Mesenchymal stem cell (in vitro differentiated cells and primary cell): ENCODE data around the gene AXIN1.

ENCODE experiments used
- DNase-seq: peaks from one replicate; pipeline ENCODE4 v3.0.0-alpha.2; 2013
- H2AFZ ChIP-seq: one replicate; pipeline ENCODE4 v1.6.1; 2013; ENCODE audit warnings: low read depth, mild to moderate bottlenecking, control low read depth, inconsistent platforms, low read length, moderate library complexity
- H2AK5ac ChIP-seq: 2 replicates; pipeline ENCODE4 v1.6.1; 2013; ENCODE audit warnings: low read length, moderate library complexity, mild to moderate bottlenecking, inconsistent platforms; ENCODE audit not compliant: severe bottlenecking
- H2BK120ac ChIP-seq: one replicate; pipeline ENCODE4 v1.6.1; 2013; ENCODE audit warnings: low read depth, mild to moderate bottlenecking, inconsistent platforms, low read length, moderate library complexity
- H2BK12ac ChIP-seq, 2 experiments: one replicate each; pipeline ENCODE4 v1.6.1; 2013; ENCODE audit warnings: inconsistent platforms in 2 of 2, low read length in 2 of 2, mild to moderate bottlenecking in 2 of 2, moderate library complexity in 2 of 2, control low read depth in 1 of 2
- H2BK15ac ChIP-seq: one replicate; pipeline ENCODE4 v1.6.1; 2013; ENCODE audit warnings: mild to moderate bottlenecking, low read depth, inconsistent platforms; ENCODE audit not compliant: poor library complexity, severe bottlenecking
- H2BK5ac ChIP-seq: 2 replicates; pipeline ENCODE4 v1.6.1; 2013; ENCODE audit warnings: low read depth, mild to moderate bottlenecking, low read length, control low read depth, inconsistent platforms; ENCODE audit not compliant: poor library complexity, severe bottlenecking
- H3K14ac ChIP-seq, 2 experiments: one replicate each; pipeline ENCODE4 v1.6.1; 2013; ENCODE audit warnings: inconsistent platforms in 2 of 2, low read length in 2 of 2, control low read depth in 1 of 2, mild to moderate bottlenecking in 1 of 2, moderate library complexity in 1 of 2
- H3K18ac ChIP-seq, 2 experiments: one replicate each; pipeline ENCODE4 v1.6.1; 2013; ENCODE audit warnings: inconsistent platforms in 2 of 2, low read length in 2 of 2, control low read depth in 1 of 2, low read depth in 1 of 2, mild to moderate bottlenecking in 1 of 2
- H3K23ac ChIP-seq, 2 experiments: one replicate each; pipeline ENCODE4 v1.6.1; 2013; ENCODE audit warnings: inconsistent platforms in 2 of 2, low read length in 2 of 2, mild to moderate bottlenecking in 2 of 2, moderate library complexity in 2 of 2, control low read depth in 1 of 2
- H3K27ac ChIP-seq: 2 replicates; pipeline ENCODE4 v1.5.1; 2013; ENCODE audit warnings: mild to moderate bottlenecking, moderate library complexity, low read length, control low read depth, inconsistent platforms; ENCODE audit not compliant: poor library complexity, severe bottlenecking
- H3K27me3 ChIP-seq, 2 experiments: 2 replicates each; pipeline versions ENCODE4 v1.6.1 to v1.7.0; 2013; ENCODE audit warnings: low read length in 2 of 2, mild to moderate bottlenecking in 2 of 2, moderate library complexity in 2 of 2, control low read depth in 1 of 2, inconsistent platforms in 1 of 2; ENCODE audit not compliant: control insufficient read depth in 1 of 2, insufficient read depth in 1 of 2
- H3K36me3 ChIP-seq, 2 experiments: 2 replicates each; pipeline versions ENCODE4 v1.6.1 to v1.7.0; 2013; ENCODE audit warnings: low read length in 2 of 2, control low read depth in 1 of 2, inconsistent platforms in 1 of 2, low read depth in 1 of 2, mild to moderate bottlenecking in 1 of 2; ENCODE audit not compliant: insufficient read depth in 2 of 2, control insufficient read depth in 1 of 2
- H3K4ac ChIP-seq, 2 experiments: one replicate each; pipeline ENCODE4 v1.6.1; 2013; ENCODE audit warnings: inconsistent platforms in 2 of 2, low read length in 2 of 2, mild to moderate bottlenecking in 2 of 2, moderate library complexity in 2 of 2, control low read depth in 1 of 2, low read depth in 1 of 2
- H3K4me1 ChIP-seq: 2 replicates; pipeline ENCODE4 v1.6.1; 2013; ENCODE audit warnings: low read depth, low read length, control low read depth; ENCODE audit not compliant: control insufficient read depth, insufficient read depth
- H3K4me2 ChIP-seq: 2 replicates; pipeline ENCODE4 v1.6.1; 2013; ENCODE audit warnings: low read length, mild to moderate bottlenecking, inconsistent platforms; ENCODE audit not compliant: poor library complexity, severe bottlenecking
- H3K4me3 ChIP-seq, 2 experiments: 2 replicates each; pipeline versions ENCODE4 v1.5.1 to v1.7.0; 2013; ENCODE audit warnings: low read length in 2 of 2, mild to moderate bottlenecking in 2 of 2, control low read depth in 1 of 2, low read depth in 1 of 2; ENCODE audit not compliant: insufficient read depth in 1 of 2
- H3K79me1 ChIP-seq: replicated peaks from 2 replicates; pipeline ENCODE4 v1.6.1; 2013; ENCODE audit warnings: mild to moderate bottlenecking, control low read depth, low read length, inconsistent platforms; ENCODE audit not compliant: poor library complexity, severe bottlenecking
- H3K9ac ChIP-seq: 2 replicates; pipeline ENCODE4 v1.7.0; 2013; ENCODE audit warnings: mild to moderate bottlenecking, low read length, moderate library complexity
- H3K9me3 ChIP-seq: 2 replicates; pipeline ENCODE4 v1.7.0; 2013; ENCODE audit warnings: mild to moderate bottlenecking, low read length; ENCODE audit not compliant: control insufficient read depth
- H4K8ac ChIP-seq: one replicate; pipeline ENCODE4 v1.6.1; 2013; ENCODE audit warnings: inconsistent platforms, mild to moderate bottlenecking, low read length, moderate library complexity
- H4K91ac ChIP-seq: one replicate; pipeline ENCODE4 v1.6.1; 2013; ENCODE audit warnings: mild to moderate bottlenecking, low read length, inconsistent platforms
- WGBS: methylation state at CpG from one replicate; pipeline ENCODE4 v1.1.7; 2013; ENCODE audit warnings: mixed read lengths; 5-methylcytosine and 5-hydroxymethylcytosine counted together

AXIN1 gene

DNA sequence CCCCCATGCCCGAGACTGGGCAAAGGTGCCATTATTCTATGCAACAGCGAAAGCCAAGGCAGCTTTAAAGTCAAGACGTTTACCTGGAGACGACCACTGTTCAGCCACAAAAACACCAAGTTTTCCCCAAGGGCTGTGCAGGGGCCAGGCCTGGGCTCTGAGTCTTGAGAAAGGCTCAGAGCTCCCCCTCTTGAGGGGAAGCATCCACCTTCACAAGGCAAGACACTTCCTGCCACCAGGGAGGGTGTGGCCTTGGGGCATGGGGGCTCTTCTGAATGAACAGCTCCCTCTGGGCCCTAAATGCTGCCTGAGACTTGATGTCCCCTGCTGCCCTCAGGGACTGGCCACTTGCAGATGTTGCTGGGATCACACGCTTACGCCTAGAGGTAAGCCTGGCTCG lies 43.0 kb downstream of the AXIN1 start:
- DNase-seq: no peak
- Histone ChIP-seq H2AK5ac (no peak overlapping the region), H3K27ac (no peak overlapping the region), H2AFZ (no peak overlapping the region), H3K79me1 (peaks cover 31% of the 10 kb centered on the region), H2BK12ac (no peak overlapping the region), H3K23ac (no peak overlapping the region), H2BK15ac (no peak overlapping the region), H4K8ac (no peak overlapping the region), H2BK5ac (no peak overlapping the region), H3K4ac (no peak overlapping the region), H4K91ac (no peak overlapping the region), H3K27me3 (no peaks in the 10 kb centered on the region), H3K4me2 (no peak overlapping the region), H3K14ac (no peak overlapping the region), H3K4me3 (no peak overlapping the region), H2BK120ac (no peak overlapping the region), H3K36me3 (peaks cover 61 to 75% of the 10 kb centered on the region in 2 experiments), H3K9me3 (no peaks in the 10 kb centered on the region), H3K9ac (no peak overlapping the region), H3K18ac (no peak overlapping the region), H3K4me1 (no peaks in the 10 kb centered on the region)
- WGBS: 92% methylated on average over 7 of the region's 7 CpGs

DNA sequence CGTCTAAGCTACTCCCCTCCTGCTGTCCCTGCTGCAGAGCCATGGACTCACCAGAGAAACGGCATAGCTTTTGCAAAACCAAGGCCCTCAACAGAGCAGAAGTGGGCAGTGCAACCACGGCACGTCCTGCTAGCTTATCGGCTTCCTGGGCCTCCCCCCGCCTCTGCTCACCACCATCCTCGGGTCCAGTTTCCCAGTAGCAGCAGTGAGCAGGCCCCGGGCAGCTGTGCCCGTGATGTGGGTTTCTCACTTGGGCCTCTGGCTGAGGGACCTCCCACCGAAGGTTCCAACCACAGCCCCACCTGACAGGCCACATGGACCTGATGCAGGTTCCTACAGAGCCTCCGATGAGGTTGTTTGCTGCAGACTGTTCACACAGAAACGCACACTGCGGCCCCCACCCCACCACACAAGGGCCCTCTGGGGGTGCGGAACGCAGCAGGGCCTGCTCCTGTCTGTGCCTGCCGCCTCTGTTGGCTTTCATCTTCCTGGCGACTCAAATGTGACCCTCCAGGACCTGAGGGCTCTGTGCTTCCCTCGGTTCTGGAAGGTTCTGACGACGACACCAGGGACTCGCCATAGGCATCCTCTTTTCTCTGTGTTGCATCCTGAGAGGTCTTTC lies 44.7 kb downstream of the AXIN1 start:
- no peak overlapping the region for H3K23ac ChIP-seq
- H2AFZ ChIP-seq: no peak overlapping the region
- H3K27ac ChIP-seq: no peak overlapping the region
- H3K4ac ChIP-seq: no peak overlapping the region
- no peak overlapping the region for H3K18ac ChIP-seq
- H4K91ac ChIP-seq: no peak overlapping the region
- H3K4me3 ChIP-seq: no peak overlapping the region
- peaks cover 2% of the 10 kb centered on the region for H3K4me1 ChIP-seq
- H2AK5ac ChIP-seq: no peak overlapping the region
- DNase-seq: no peak
- no peak overlapping the region for H3K9ac ChIP-seq
- H3K36me3 ChIP-seq: peaks cover 58 to 72% of the 10 kb centered on the region in 2 experiments
- H2BK15ac ChIP-seq: no peak overlapping the region
- no peaks in the 10 kb centered on the region for H3K27me3 ChIP-seq
- H3K79me1 ChIP-seq: peaks cover 32% of the 10 kb centered on the region
- WGBS: 96% methylated on average over 21 of the region's 21 CpGs
- H2BK5ac ChIP-seq: no peak overlapping the region
- H3K4me2 ChIP-seq: no peak overlapping the region
- H2BK120ac ChIP-seq: no peak overlapping the region
- H3K14ac ChIP-seq: no peak overlapping the region
- no peaks in the 10 kb centered on the region for H3K9me3 ChIP-seq
- H2BK12ac ChIP-seq: no peak overlapping the region
- H4K8ac ChIP-seq: no peak overlapping the region

DNA sequence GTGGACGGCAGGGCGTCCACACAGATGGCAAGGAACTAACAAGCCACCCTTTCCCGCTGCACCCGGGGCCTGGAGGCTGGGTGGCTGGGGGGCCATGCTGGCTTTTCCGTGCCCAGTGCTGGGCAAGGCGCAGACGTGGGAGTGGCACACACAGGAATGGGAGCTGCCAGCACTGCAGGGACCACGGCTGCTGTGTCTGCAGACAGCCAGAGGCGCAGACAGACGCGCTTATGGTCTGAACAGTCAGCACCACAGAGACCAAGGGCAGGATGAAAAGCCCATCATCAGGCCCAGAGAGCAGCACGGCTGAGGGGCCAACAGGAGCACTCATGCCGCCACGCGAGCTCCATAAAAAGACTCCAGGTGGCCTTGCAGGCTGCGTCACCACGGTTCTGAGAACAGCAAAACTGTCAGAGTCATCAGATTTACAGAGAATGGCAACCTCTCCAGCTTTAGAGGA lies 45.6 kb downstream of the AXIN1 start:
- Histone ChIP-seq H4K91ac (no peak overlapping the region), H3K4me2 (no peak overlapping the region), H2BK12ac (no peak overlapping the region), H3K4me1 (peaks cover 2% of the 10 kb centered on the region), H2BK5ac (no peak overlapping the region), H3K79me1 (peaks cover 35% of the 10 kb centered on the region), H3K18ac (no peak overlapping the region), H2BK120ac (no peak overlapping the region), H3K14ac (no peak overlapping the region), H3K27me3 (no peaks in the 10 kb centered on the region), H2AK5ac (no peak overlapping the region), H3K23ac (no peak overlapping the region), H3K36me3 (peaks cover 61 to 71% of the 10 kb centered on the region in 2 experiments), H3K9me3 (no peaks in the 10 kb centered on the region), H3K4ac (no peak overlapping the region), H3K27ac (no peak overlapping the region), H2BK15ac (no peak overlapping the region), H2AFZ (no peak overlapping the region), H3K9ac (no peak overlapping the region), H3K4me3 (no peak overlapping the region), H4K8ac (no peak overlapping the region)
- 93% methylated on average over 17 of the region's 17 CpGs for WGBS
- DNase-seq: no peak

DNA sequence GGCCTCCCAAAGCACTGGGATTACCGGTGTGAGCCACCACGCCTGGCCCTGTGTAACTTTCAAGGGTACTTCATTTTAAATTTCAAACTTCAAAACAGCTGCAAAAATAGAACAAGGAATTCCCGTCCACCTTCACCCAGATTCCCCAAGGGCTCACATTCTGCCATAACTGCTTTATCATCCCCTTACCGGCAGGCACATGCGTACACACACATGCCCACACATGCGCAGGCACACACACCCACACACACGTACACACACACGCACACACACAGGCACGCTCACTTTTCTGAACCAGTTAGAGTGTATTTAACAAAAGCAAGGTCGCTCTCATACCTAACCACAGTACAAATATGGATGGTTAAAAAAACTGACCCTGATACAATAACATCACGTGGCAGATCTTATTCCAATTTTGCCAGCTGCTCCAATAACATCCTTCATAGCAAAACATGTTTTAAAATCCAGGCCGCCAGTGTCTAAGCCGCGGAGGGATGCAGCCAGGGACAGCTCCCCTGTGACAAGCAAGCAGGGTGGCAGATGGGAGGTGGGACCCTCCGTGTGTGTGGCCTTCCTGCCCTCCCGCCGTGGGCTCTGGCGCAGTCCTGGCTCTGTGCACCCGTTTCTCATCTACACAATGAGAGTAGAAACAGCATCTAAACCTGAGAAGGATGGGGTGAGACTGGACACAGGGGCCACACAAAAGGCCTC lies 46.5 kb downstream of the AXIN1 start:
- 96% methylated on average over 19 of the region's 19 CpGs for WGBS
- Histone ChIP-seq H3K9ac (no peak overlapping the region), H3K14ac (no peak overlapping the region), H3K27ac (no peak overlapping the region), H3K9me3 (no peaks in the 10 kb centered on the region), H3K4me1 (peaks cover 4% of the 10 kb centered on the region), H2BK12ac (no peak overlapping the region), H2BK5ac (no peak overlapping the region), H3K79me1 (peaks cover 35% of the 10 kb centered on the region), H4K91ac (peak overlapping the region; percentile 6), H3K4me3 (no peak overlapping the region), H3K4ac (no peak overlapping the region), H3K23ac (no peak overlapping the region), H2BK15ac (no peak overlapping the region), H2AFZ (no peak overlapping the region), H4K8ac (no peak overlapping the region), H2BK120ac (no peak overlapping the region), H3K4me2 (no peak overlapping the region), H3K18ac (no peak overlapping the region), H3K27me3 (no peaks in the 10 kb centered on the region), H3K36me3 (peaks cover 63 to 69% of the 10 kb centered on the region in 2 experiments), H2AK5ac (no peak overlapping the region)
- no peak for DNase-seq
